ENCODE measurements around the gene CABP4. TPM values are rescaled to one million over a fixed set of nuclear protein-coding genes. Genes with fewer than 3 reads are reported as not detected.

Gene CABP4
- total RNA-seq, 1 experiment from 2014 or later = 24.8 TPM

- BruUV-seq (replicated peaks) = no TSS peak
- Mint-ChIP-seq H3K36me3 (ENCODE audit: insufficient read depth, unreplicated experiment) (peaks cover 58% of the 10 kb centered on the region), H3K27ac (ENCODE audit: unreplicated experiment) (no peak overlapping the region), H3K9me3 (ENCODE audit: low read depth, unreplicated experiment) (no peaks in the 10 kb centered on the region), H3K27me3 (ENCODE audit: unreplicated experiment) (no peaks in the 10 kb centered on the region), H3K4me3 (ENCODE audit: low read depth, unreplicated experiment) (no peak overlapping the region), H3K4me1 (ENCODE audit: low read depth, unreplicated experiment) (peaks cover 26% of the 10 kb centered on the region)
- CTCF ChIA-PET = no interaction called here
- no peak for DNase-seq
- TF ChIP-seq, protein P1, sequence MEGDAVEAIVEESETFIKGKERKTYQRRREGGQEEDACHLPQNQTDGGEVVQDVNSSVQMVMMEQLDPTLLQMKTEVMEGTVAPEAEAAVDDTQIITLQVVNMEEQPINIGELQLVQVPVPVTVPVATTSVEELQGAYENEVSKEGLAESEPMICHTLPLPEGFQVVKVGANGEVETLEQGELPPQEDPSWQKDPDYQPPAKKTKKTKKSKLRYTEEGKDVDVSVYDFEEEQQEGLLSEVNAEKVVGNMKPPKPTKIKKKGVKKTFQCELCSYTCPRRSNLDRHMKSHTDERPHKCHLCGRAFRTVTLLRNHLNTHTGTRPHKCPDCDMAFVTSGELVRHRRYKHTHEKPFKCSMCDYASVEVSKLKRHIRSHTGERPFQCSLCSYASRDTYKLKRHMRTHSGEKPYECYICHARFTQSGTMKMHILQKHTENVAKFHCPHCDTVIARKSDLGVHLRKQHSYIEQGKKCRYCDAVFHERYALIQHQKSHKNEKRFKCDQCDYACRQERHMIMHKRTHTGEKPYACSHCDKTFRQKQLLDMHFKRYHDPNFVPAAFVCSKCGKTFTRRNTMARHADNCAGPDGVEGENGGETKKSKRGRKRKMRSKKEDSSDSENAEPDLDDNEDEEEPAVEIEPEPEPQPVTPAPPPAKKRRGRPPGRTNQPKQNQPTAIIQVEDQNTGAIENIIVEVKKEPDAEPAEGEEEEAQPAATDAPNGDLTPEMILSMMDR (IDR thresholded peaks at IDR 0.05; ENCODE audit: unreplicated experiment) = no peak
- intact Hi-C loops (cut with micrococcal nuclease; ENCODE audit: unreplicated experiment) = no loop called here
These were observed 31.5 kb downstream of the CABP4 start for GRCh38 chr11:67486481-67487195.

DNA sequence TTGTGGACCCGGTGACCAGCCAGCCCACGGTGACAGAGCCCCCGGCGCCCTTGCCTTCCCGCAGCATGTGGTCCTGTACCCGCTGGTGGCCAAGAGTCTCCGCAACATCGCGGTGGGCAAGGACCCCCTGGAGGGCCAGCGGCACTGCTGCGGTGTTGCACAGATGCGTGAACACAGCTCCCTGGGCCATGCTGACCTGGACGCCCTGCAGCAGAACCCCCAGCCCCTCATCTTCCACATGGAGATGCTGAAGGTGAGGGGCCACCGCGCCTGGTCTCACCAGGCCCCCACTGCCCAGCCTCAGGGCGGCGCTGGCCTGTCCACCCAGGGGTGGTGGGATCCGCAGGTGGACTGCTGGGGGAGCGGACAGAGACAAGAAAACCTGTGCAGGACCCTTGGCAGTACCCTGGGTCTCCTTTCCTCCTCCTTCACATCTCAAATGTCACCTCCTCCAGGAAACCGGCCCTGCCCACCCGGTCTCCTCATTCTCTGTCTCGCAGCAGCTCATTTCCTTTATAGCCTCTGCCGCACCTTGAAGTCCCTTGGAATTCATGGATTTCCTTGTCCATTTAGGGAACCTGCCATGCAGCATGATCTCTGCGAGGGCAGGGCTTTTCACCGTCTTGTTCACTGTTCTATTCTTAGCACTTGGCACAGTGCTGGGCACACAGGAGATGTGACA is 34.2 kb downstream of the CABP4 start:
- peak overlapping the region; percentile 39 for H3K27ac Mint-ChIP-seq (ENCODE audit: unreplicated experiment)

DNA sequence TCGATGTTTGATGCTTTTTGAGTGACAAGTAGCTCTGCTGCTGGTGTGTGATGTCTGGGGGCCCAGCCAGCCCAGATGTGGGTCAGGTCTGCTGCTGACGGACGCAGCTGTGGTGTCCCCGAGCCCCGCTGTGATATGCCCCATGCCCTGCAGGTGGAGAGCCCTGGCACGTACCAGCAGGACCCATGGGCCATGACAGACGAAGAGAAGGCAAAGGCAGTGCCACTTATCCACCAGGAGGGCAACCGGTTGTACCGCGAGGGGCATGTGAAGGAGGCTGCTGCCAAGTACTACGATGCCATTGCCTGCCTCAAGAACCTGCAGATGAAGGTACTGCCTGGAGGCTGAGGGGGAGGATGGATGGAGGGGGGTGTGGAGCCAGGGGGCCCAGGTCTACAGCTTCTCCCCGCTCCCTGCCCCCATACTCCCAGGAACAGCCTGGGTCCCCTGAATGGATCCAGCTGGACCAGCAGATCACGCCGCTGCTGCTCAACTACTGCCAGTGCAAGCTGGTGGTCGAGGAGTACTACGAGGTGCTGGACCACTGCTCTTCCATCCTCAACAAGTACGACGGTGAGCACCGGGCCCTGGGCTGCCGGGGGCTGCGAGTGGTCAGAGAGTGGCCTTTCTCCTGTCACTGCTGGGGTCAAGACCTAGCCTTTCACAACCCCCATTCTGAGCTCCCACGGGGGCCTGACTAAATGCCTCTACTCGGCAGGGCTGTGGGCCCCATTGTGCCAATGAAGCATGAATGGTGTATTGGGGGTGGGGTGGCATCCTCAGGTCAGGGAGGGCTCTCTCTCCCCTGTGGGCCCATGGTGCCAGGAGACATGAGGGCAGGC is 35.0 kb downstream of the CABP4 start:
- intact Hi-C loops (cut with micrococcal nuclease; ENCODE audit: unreplicated experiment) = no loop called here
- H3K4me3 Mint-ChIP-seq (ENCODE audit: low read depth, unreplicated experiment) = no peak overlapping the region
- peak overlapping the region; percentile 39 for H3K27ac Mint-ChIP-seq (ENCODE audit: unreplicated experiment)

More for the DNA sequence above, 34.2 kb downstream of the CABP4 start:
- no peak for DNase-seq
- H3K36me3 Mint-ChIP-seq (ENCODE audit: insufficient read depth, unreplicated experiment) = peaks cover 47% of the 10 kb centered on the region
- BruUV-seq (replicated peaks) = no TSS peak
- no peaks in the 10 kb centered on the region for H3K9me3 Mint-ChIP-seq (ENCODE audit: low read depth, unreplicated experiment)
- TF ChIP-seq, protein P1 (IDR thresholded peaks at IDR 0.05; ENCODE audit: unreplicated experiment) = no peak
- H3K27me3 Mint-ChIP-seq (ENCODE audit: unreplicated experiment) = no peaks in the 10 kb centered on the region
- intact Hi-C loops (cut with micrococcal nuclease; ENCODE audit: unreplicated experiment) = no loop called here
- H3K4me1 Mint-ChIP-seq (ENCODE audit: low read depth, unreplicated experiment) = peaks cover 6% of the 10 kb centered on the region
- no peak overlapping the region for H3K4me3 Mint-ChIP-seq (ENCODE audit: low read depth, unreplicated experiment)
- CTCF ChIA-PET = no interaction called here

GRCh38 chr11:67490727-67491065 is 35.5 kb downstream of the CABP4 start:
- H3K4me1 Mint-ChIP-seq (ENCODE audit: low read depth, unreplicated experiment) = no peaks in the 10 kb centered on the region
- intact Hi-C loops (cut with micrococcal nuclease; ENCODE audit: unreplicated experiment) = no loop called here
- CTCF ChIA-PET = no interaction called here
- TF ChIP-seq, protein P1 (IDR thresholded peaks at IDR 0.05; ENCODE audit: unreplicated experiment) = no peak
- H3K27ac Mint-ChIP-seq (ENCODE audit: unreplicated experiment) = no peak overlapping the region
- no peaks in the 10 kb centered on the region for H3K27me3 Mint-ChIP-seq (ENCODE audit: unreplicated experiment)
- peaks cover 49% of the 10 kb centered on the region for H3K36me3 Mint-ChIP-seq (ENCODE audit: insufficient read depth, unreplicated experiment)
- no peak overlapping the region for H3K4me3 Mint-ChIP-seq (ENCODE audit: low read depth, unreplicated experiment)
- H3K9me3 Mint-ChIP-seq (ENCODE audit: low read depth, unreplicated experiment) = no peaks in the 10 kb centered on the region
- DNase-seq = no peak
- no TSS peak for BruUV-seq (replicated peaks)

More for the DNA sequence above, 35.0 kb downstream of the CABP4 start:
- Mint-ChIP-seq H3K4me1 (ENCODE audit: low read depth, unreplicated experiment) (peaks cover 1% of the 10 kb centered on the region), H3K36me3 (ENCODE audit: insufficient read depth, unreplicated experiment) (peaks cover 47% of the 10 kb centered on the region), H3K27me3 (ENCODE audit: unreplicated experiment) (no peaks in the 10 kb centered on the region), H3K9me3 (ENCODE audit: low read depth, unreplicated experiment) (no peaks in the 10 kb centered on the region)
- CTCF ChIA-PET = no interaction called here
- no peak for DNase-seq
- BruUV-seq (replicated peaks) = TSS peak; percentile 42
- TF ChIP-seq, protein P1 (IDR thresholded peaks at IDR 0.05; ENCODE audit: unreplicated experiment) = no peak
